ENCODE measurements around the gene ATXN7. TPM values are rescaled to one million over a fixed set of nuclear protein-coding genes. Genes with fewer than 3 reads are reported as not detected.
A peak's percentile ranks its signal among the peaks of the same experiment; 100 is the strongest.

Gene ATXN7
- total RNA-seq, 1 donor from 2014 or later, result 28.7 TPM

GRCh38 chr3:63896332-63897030 lies 32.8 kb downstream of the ATXN7 start:
- DNase-seq (ENCODE audit: low spot score in 2 of 2, unreplicated experiment in 2 of 2), result no peak
- Mint-ChIP-seq H3K27me3 (ENCODE audit: low read depth) (no peaks in the 10 kb centered on the region), H3K27ac (no peak overlapping the region), H3K4me1 (peaks cover 7% of the 10 kb centered on the region), H3K4me3 (no peak overlapping the region), H3K9me3 (no peaks in the 10 kb centered on the region), H3K36me3 (peaks cover 15% of the 10 kb centered on the region)
- no peak for TF ChIP-seq CTCF (IDR thresholded peaks at IDR 0.05; ENCODE audit: unreplicated experiment)

- peaks cover 17% of the 10 kb centered on the region for H3K36me3 Mint-ChIP-seq
- peak overlapping the region; percentile 11 for H3K27ac Mint-ChIP-seq
- no peaks in the 10 kb centered on the region for H3K9me3 Mint-ChIP-seq
- no peak overlapping the region for H3K4me3 Mint-ChIP-seq
- no peak for DNase-seq (ENCODE audit: low spot score in 2 of 2, unreplicated experiment in 2 of 2)
- no peaks in the 10 kb centered on the region for H3K27me3 Mint-ChIP-seq (ENCODE audit: low read depth)
- TF ChIP-seq CTCF (IDR thresholded peaks at IDR 0.05; ENCODE audit: unreplicated experiment), result no peak
- peaks cover 7% of the 10 kb centered on the region for H3K4me1 Mint-ChIP-seq
These were observed 36.3 kb downstream of the ATXN7 start for GRCh38 chr3:63900010-63900409.

- no peaks in the 10 kb centered on the region for H3K9me3 Mint-ChIP-seq
- peaks cover 17% of the 10 kb centered on the region for H3K36me3 Mint-ChIP-seq
- no peaks in the 10 kb centered on the region for H3K27me3 Mint-ChIP-seq (ENCODE audit: low read depth)
- no peak for DNase-seq (ENCODE audit: low spot score in 2 of 2, unreplicated experiment in 2 of 2)
- H3K4me3 Mint-ChIP-seq, result no peak overlapping the region
- TF ChIP-seq CTCF (IDR thresholded peaks at IDR 0.05; ENCODE audit: unreplicated experiment), result no peak
- H3K27ac Mint-ChIP-seq, result no peak overlapping the region
- H3K4me1 Mint-ChIP-seq, result peaks cover 7% of the 10 kb centered on the region
These were observed 36.8 kb downstream of the ATXN7 start for GRCh38 chr3:63900459-63900858.

GRCh38 chr3:63905731-63906620 lies 42.3 kb downstream of the ATXN7 start:
- Mint-ChIP-seq H3K36me3 (peaks cover 5% of the 10 kb centered on the region), H3K27me3 (ENCODE audit: low read depth) (no peaks in the 10 kb centered on the region), H3K27ac (no peak overlapping the region), H3K4me3 (no peak overlapping the region), H3K9me3 (no peaks in the 10 kb centered on the region), H3K4me1 (peaks cover 2% of the 10 kb centered on the region)
- no peak for TF ChIP-seq CTCF (IDR thresholded peaks at IDR 0.05; ENCODE audit: unreplicated experiment)
- DNase-seq (ENCODE audit: low spot score in 2 of 2, unreplicated experiment in 2 of 2), result no peak

GRCh38 chr3:63908081-63908736 lies 44.5 kb downstream of the ATXN7 start:
- no peaks in the 10 kb centered on the region for H3K9me3 Mint-ChIP-seq
- peaks cover 12% of the 10 kb centered on the region for H3K4me1 Mint-ChIP-seq
- H3K27me3 Mint-ChIP-seq (ENCODE audit: low read depth), result no peaks in the 10 kb centered on the region
- peaks cover 2% of the 10 kb centered on the region for H3K36me3 Mint-ChIP-seq
- no peak for DNase-seq (ENCODE audit: low spot score in 2 of 2, unreplicated experiment in 2 of 2)
- H3K27ac Mint-ChIP-seq, result no peak overlapping the region
- TF ChIP-seq CTCF (IDR thresholded peaks at IDR 0.05; ENCODE audit: unreplicated experiment), result no peak
- H3K4me3 Mint-ChIP-seq, result no peak overlapping the region
